LNCaP clone FGC (cell line): ENCODE data around the gene SLC39A7.

ENCODE experiments used
- DNase-seq: peaks from one replicate; pipeline ENCODE4 v3.0.0-alpha.2; 2011; ENCODE audit warnings: low read depth
- H3K4me3 ChIP-seq: 2 replicates; pipeline ENCODE4 v1.5.1; 2011; ENCODE audit warnings: mild to moderate bottlenecking, low read depth, low read length, control low read depth
- TF ChIP-seq, protein P1 (sequence below): IDR thresholded peaks from 2 replicates; pipeline ENCODE4 v1.5.1; 2012; ENCODE audit warnings: mild to moderate bottlenecking; ENCODE audit not compliant: control insufficient read depth, insufficient read depth; ENCODE audit errors: extremely low read depth

The SLC39A7 gene, protein sequence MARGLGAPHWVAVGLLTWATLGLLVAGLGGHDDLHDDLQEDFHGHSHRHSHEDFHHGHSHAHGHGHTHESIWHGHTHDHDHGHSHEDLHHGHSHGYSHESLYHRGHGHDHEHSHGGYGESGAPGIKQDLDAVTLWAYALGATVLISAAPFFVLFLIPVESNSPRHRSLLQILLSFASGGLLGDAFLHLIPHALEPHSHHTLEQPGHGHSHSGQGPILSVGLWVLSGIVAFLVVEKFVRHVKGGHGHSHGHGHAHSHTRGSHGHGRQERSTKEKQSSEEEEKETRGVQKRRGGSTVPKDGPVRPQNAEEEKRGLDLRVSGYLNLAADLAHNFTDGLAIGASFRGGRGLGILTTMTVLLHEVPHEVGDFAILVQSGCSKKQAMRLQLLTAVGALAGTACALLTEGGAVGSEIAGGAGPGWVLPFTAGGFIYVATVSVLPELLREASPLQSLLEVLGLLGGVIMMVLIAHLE

GRCh38 chr6:33200219-33201146 is at the start of gene SLC39A7, which contains the start of gene RXRB:
Gene SLC39A7 (plus strand): TSS chr6:33200867. CDS start chr6:33201246, 379 bp downstream.
Gene RXRB (minus strand): TSS chr6:33200665. CDS start chr6:33200476, 189 bp downstream.
- TF ChIP-seq, protein P1, sequence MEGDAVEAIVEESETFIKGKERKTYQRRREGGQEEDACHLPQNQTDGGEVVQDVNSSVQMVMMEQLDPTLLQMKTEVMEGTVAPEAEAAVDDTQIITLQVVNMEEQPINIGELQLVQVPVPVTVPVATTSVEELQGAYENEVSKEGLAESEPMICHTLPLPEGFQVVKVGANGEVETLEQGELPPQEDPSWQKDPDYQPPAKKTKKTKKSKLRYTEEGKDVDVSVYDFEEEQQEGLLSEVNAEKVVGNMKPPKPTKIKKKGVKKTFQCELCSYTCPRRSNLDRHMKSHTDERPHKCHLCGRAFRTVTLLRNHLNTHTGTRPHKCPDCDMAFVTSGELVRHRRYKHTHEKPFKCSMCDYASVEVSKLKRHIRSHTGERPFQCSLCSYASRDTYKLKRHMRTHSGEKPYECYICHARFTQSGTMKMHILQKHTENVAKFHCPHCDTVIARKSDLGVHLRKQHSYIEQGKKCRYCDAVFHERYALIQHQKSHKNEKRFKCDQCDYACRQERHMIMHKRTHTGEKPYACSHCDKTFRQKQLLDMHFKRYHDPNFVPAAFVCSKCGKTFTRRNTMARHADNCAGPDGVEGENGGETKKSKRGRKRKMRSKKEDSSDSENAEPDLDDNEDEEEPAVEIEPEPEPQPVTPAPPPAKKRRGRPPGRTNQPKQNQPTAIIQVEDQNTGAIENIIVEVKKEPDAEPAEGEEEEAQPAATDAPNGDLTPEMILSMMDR: no peak
- peak; percentile 97 for DNase-seq
- H3K4me3 ChIP-seq: peak within 1 kb of the TSS; percentile 98

DNA sequence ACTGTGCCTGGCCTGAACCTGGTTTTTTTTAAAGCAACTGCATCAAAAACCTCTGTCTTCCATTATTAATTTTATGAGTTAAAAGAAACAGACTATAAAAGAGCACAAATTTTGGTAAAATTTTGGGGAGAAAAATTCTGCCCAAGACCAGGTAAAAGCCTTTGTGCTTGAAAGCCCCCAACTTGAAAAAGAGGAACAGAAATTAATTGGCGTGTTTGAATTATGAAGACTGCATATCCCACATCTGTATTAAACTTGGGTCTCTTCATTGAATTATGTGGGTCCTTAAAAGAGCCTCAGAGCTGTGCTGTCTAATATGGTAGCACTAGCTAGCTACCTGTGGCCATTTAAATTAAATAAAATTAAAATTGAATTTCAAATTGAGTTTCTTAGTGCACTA is 49.6 kb upstream of the SLC39A7 start:
- TF ChIP-seq, protein P1: no peak
- DNase-seq: no peak
- no peak overlapping the region for H3K4me3 ChIP-seq

- TF ChIP-seq, protein P1: no peak
- H3K4me3 ChIP-seq: no peak overlapping the region
- DNase-seq: no peak
Measured at GRCh38 chr6:33154349-33154748, 46.3 kb upstream of the SLC39A7 start.

- DNase-seq: no peak
- no peak overlapping the region for H3K4me3 ChIP-seq
- TF ChIP-seq, protein P1: no peak
Measured at GRCh38 chr6:33156561-33156960, 44.1 kb upstream of the SLC39A7 start.

DNA sequence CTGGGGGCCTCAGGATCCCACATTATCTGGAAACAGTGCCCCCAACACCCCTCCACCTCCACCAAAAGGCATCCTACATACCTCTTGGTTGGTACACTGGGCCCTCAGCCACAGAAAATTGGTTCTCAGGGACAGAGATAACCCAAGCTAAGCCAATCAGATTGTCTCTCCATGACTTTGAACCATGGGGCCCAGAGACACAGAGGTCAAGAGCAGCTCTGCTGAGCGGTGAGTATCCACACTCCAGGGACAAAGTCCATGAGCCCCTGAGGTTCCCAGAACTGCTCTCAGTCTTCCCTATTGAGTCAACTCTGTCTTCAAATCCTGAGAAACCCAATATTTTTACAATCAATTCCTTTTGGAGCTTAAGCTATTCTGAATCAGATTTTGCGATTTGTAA is 43.7 kb upstream of the SLC39A7 start:
- DNase-seq: no peak
- H3K4me3 ChIP-seq: no peak overlapping the region
- TF ChIP-seq, protein P1: no peak

DNA sequence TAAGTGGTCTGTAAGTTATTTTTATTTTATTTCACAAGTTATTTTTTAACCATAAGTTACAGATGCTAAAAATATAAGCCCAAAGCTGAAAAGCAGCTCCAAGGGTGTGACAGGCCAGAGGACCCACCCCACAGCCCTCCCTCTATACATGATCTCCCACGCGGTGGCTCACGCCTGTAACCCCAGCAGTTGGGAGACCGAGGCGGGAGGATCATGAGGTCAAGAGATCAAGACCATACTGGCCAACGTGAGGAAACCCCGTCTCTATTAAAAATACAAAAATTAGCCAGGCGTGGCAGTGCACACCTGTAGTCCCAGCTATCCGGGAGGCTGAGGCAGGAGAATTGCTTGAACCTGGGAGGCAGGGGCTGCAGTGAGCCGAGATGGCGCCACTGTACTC is 40.6 kb upstream of the SLC39A7 start:
- no peak for DNase-seq
- H3K4me3 ChIP-seq: no peak overlapping the region
- TF ChIP-seq, protein P1: no peak
